ENCODE results near the gene TMEM63C.

The TMEM63C gene

GRCh38 chr14:77272261-77272660 lies 90.7 kb downstream of the TMEM63C start:
- no peaks in the 10 kb centered on the region for H4K20me1 ChIP-seq (ENCODE audit: low read depth, low read length)
- no peaks in the 10 kb centered on the region for H3K9me2 ChIP-seq (replicated peaks; ENCODE audit: insufficient read depth, low read length)
- no peaks in the 10 kb centered on the region for H3K36me3 ChIP-seq (ENCODE audit: low read length)
- H2AFZ ChIP-seq (ENCODE audit: low read depth, low read length, severe bottlenecking): no peak overlapping the region
- no peak overlapping the region for H3K4me2 ChIP-seq (ENCODE audit: low read depth, low read length, poor library complexity, severe bottlenecking)
- H3K9me3 ChIP-seq (ENCODE audit: insufficient read depth, low read length): no peaks in the 10 kb centered on the region
- no peak overlapping the region for H3K9ac ChIP-seq (ENCODE audit: low read length)
- no peak for TF ChIP-seq CTCF (IDR thresholded peaks at IDR 0.05; ENCODE audit: insufficient read depth, low read length, poor library complexity, severe bottlenecking)
- TF ChIP-seq EZH2phosphoT487 (conservative IDR thresholded peaks at IDR 0.05; ENCODE audit: low read length): no peak
- no peaks in the 10 kb centered on the region for H3K27me3 ChIP-seq (ENCODE audit: low read length)
- H3K27ac ChIP-seq (ENCODE audit: low read depth, low read length): no peak overlapping the region
- H3K79me2 ChIP-seq (ENCODE audit: insufficient read depth, low read length): no peaks in the 10 kb centered on the region
- no peaks in the 10 kb centered on the region for H3F3A ChIP-seq (ENCODE audit: insufficient read depth)
- H3K4me3 ChIP-seq (ENCODE audit: insufficient read depth, low read length, poor library complexity, severe bottlenecking): no peak overlapping the region

- Histone ChIP-seq H3K9me2 (replicated peaks; ENCODE audit: insufficient read depth, low read length) (no peaks in the 10 kb centered on the region), H3K27me3 (ENCODE audit: low read length) (no peaks in the 10 kb centered on the region), H3F3A (ENCODE audit: insufficient read depth) (no peaks in the 10 kb centered on the region), H2AFZ (ENCODE audit: low read depth, low read length, severe bottlenecking) (no peak overlapping the region), H3K9ac (ENCODE audit: low read length) (no peak overlapping the region), H3K27ac (ENCODE audit: low read depth, low read length) (no peak overlapping the region), H3K36me3 (ENCODE audit: low read length) (no peaks in the 10 kb centered on the region), H3K79me2 (ENCODE audit: insufficient read depth, low read length) (no peaks in the 10 kb centered on the region), H3K4me3 (ENCODE audit: insufficient read depth, low read length, poor library complexity, severe bottlenecking) (no peak overlapping the region), H3K9me3 (ENCODE audit: insufficient read depth, low read length) (no peaks in the 10 kb centered on the region), H4K20me1 (ENCODE audit: low read depth, low read length) (no peaks in the 10 kb centered on the region), H3K4me2 (ENCODE audit: low read depth, low read length, poor library complexity, severe bottlenecking) (no peak overlapping the region)
- TF ChIP-seq EZH2phosphoT487 (conservative IDR thresholded peaks at IDR 0.05; ENCODE audit: low read length) (no peak), CTCF (IDR thresholded peaks at IDR 0.05; ENCODE audit: insufficient read depth, low read length, poor library complexity, severe bottlenecking) (no peak)
Observed at GRCh38 chr14:77273796-77274195, 92.2 kb downstream of the TMEM63C start.

- no peak overlapping the region for H3K9ac ChIP-seq (ENCODE audit: low read length)
- no peak overlapping the region for H3K4me3 ChIP-seq (ENCODE audit: insufficient read depth, low read length, poor library complexity, severe bottlenecking)
- no peaks in the 10 kb centered on the region for H3K9me3 ChIP-seq (ENCODE audit: insufficient read depth, low read length)
- H3F3A ChIP-seq (ENCODE audit: insufficient read depth): no peaks in the 10 kb centered on the region
- H4K20me1 ChIP-seq (ENCODE audit: low read depth, low read length): no peaks in the 10 kb centered on the region
- H2AFZ ChIP-seq (ENCODE audit: low read depth, low read length, severe bottlenecking): no peak overlapping the region
- H3K27me3 ChIP-seq (ENCODE audit: low read length): no peaks in the 10 kb centered on the region
- no peaks in the 10 kb centered on the region for H3K36me3 ChIP-seq (ENCODE audit: low read length)
- no peak for TF ChIP-seq CTCF (IDR thresholded peaks at IDR 0.05; ENCODE audit: insufficient read depth, low read length, poor library complexity, severe bottlenecking)
- TF ChIP-seq EZH2phosphoT487 (conservative IDR thresholded peaks at IDR 0.05; ENCODE audit: low read length): no peak
- H3K79me2 ChIP-seq (ENCODE audit: insufficient read depth, low read length): no peaks in the 10 kb centered on the region
- H3K4me2 ChIP-seq (ENCODE audit: low read depth, low read length, poor library complexity, severe bottlenecking): no peak overlapping the region
- no peaks in the 10 kb centered on the region for H3K9me2 ChIP-seq (replicated peaks; ENCODE audit: insufficient read depth, low read length)
- H3K27ac ChIP-seq (ENCODE audit: low read depth, low read length): no peak overlapping the region
Observed at GRCh38 chr14:77275041-77275580, 93.5 kb downstream of the TMEM63C start.
